GM19328 (cell line): ENCODE measurements around the gene RFPL2.

Experiments
- ATAC-seq: cut with Tn5 transposase; IDR thresholded peaks from one replicate; pipeline ENCODE4 v1.9.1; 2021; ENCODE audit warnings: mild to moderate bottlenecking, moderate library complexity; ENCODE audit not compliant: unreplicated experiment

The RFPL2 gene

DNA sequence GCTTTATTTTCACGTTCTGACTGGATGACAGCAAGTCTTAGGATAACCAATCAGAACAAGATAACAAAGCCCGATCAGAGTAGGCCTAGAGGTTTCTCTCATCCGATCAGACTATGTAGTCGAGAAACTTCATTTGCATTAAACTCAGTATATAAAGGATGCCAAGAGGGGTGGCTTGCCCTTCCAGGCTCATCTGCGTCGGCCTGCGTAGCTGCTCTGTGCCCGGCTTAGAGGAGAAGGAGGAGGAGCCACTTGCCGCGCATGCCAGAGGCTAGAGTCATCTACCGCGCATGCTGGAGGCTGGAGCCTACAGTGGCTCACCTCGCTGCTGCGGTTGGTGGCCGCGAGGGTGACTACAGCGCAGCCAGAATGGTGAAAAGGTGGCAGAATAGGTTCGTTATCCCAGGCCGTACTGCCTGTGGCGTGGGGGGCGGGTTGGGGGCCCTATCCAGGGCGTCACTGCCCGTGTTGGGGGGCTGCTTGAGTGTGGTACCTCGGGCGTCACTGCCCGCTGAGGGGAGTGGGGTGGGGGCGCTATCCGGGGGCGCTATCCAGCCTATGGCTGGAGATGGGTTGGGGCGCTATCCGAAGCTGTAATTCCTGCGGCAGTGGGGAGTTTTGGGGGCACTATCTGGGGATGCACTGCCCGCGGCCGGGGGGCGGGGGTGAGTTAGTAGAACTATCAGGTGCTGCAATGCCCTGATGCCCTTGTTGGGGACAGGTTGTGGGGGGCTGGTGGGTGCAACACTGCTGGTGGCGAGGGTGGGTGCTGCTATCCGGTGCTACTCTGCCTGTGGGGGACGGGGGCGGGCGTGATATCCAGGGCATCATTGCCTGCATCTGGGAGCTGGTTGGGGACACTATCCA lies at the start of gene RFPL2:
Gene RFPL2, minus strand, starts transcription at position 218 of the 867 bp plus-strand sequence. CDS start 2,622 bp downstream, outside the sequence.
- no peak for ATAC-seq

DNA sequence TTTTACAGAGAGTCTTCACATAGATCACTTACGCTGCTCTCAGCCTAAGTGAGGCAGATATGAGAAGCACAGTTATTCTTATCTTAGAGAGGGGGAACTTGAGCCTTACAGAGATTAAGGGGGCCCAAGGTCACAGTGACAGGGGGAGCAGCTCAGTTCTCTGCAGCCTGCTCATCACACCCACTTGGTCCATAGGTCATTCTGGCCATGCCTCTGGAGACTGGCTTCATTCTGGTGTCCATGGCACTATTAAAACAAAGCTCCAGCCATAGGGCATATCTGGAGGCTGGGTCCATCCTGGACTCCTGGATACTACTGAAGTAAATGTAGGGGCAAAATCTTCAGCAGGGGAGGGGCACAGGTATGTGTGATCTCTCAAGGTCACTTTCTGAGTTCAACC lies 44.4 kb upstream of the RFPL2 start:
- no peak for ATAC-seq

DNA sequence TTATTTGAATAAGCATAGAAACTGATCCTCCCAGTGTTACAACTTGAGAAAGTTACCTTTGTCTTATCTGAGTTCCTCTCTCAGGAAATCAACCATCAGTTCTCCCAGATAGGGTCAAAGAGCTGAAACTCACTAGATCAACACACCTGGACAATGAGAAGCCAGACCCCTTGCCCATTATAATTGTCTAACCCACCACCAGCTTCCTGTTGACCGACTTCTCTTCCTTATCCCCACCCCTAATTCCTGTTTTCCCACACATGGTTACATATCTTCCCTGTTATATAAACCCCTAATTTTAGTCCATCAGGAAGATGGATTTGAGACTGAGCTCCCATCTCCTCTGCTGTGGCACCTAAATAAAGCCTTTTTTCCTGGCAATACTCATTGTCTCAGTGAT lies 43.4 kb upstream of the RFPL2 start:
- ATAC-seq: no peak

GRCh38 chr22:32246166-32246565 lies 41.3 kb upstream of the RFPL2 start:
- no peak for ATAC-seq

DNA sequence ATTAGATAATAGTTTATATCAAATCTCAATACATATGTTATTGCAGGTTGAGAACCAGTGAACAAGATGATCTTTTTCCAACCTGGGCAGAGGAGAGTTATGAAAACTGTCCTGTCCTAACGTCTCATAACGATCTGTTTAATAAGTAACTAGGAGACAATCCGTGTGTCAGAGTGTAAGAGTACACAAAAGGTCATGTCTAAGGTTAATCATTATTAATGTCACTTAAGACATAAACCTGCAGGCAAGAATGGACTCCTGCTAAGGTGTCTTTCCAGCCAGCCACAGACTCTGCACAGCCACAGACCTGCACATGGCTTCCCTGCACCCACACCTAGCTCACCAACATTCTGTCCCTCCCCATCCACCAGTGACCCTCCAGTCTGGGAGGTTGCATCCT lies 40.2 kb upstream of the RFPL2 start:
- ATAC-seq: no peak

GRCh38 chr22:32244547-32244946 lies 39.7 kb upstream of the RFPL2 start:
- no peak for ATAC-seq

- ATAC-seq: no peak
These were observed 35.6 kb upstream of the RFPL2 start for GRCh38 chr22:32240461-32240860.

DNA sequence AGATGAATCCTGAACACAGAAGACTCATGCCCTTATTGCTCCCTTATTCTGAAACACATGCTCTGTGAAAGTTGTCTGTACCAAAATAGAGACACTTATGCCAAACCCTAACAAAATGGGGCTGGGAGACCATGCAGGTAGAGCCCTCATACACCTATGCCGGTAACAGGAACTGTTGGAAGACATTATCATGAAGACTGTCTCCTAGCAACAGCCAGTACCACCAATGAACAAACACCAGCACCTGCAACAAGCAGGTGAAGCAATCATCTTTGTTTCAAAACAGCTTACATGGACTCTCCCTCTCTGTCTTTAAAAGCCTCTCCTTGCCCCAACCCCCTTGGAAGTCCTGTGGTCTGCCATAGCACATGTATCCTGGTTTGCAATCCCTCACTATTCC lies 33.0 kb upstream of the RFPL2 start:
- ATAC-seq: no peak

DNA sequence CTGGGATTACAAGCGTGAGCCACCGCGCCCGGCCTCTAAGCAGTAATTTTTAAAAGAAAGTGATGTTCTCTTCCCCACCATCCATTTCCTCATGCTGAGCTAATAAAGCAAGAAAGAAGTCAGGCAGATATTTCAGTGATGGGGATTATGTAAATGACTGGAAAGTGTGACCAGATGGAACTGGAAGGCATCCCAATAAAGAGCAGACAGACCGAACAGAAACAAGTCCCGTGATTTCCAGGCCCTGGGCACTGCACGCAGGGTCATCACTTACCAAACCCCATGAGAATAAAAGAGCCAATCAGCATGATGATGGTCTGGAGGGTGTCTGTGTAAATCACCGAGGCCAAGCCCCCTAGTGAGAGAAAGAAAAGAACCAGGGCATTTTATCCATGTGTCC lies 32.1 kb upstream of the RFPL2 start:
- no peak for ATAC-seq

DNA sequence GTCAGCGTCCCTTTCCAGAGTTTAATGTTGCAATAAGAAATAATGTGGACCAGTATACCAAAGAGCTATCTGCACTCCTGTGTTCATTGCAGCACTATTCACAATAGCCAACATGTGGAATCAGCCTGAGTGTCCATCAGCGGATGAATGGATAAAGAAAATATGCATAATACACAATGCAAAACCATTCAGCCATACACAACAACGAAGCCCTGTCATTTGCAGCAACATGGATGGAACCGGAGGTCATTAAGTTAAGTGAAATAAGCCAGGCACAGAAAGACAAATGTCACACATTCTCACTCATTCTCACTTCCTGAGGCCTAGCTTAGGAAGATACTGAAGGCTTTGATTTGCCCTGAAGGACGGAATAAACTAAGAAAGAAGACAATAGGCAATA lies 28.2 kb upstream of the RFPL2 start:
- ATAC-seq: no peak

DNA sequence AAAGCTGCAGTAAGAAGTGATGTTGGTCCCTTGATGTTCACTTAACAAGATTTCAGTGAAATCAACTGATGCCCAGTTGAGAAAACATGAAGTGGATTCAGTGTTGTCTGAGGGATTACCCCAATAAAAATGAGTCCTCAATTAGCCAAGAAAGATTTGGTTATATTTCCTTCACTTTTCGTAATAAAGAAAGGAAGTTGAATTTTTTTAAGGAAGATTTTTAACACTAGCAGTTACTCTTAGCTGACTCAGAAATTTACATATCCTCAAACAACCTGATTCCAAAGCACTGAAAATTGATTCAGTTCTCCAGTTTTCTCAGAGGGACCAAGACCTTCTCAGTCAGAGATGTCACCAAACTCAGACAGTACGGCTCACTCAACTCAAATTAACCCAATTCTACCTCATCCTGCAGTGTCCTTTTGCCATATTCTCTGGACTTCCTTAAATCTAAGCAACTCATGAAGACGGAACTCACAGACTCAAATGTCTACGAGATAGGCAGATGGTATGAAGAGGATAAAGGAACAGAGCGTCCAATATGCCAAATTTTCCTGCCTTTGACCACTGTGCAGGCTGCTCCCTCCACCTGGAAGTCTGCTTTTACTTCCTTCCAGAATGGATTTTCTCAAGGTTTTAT lies 27.4 kb upstream of the RFPL2 start:
- no peak for ATAC-seq

DNA sequence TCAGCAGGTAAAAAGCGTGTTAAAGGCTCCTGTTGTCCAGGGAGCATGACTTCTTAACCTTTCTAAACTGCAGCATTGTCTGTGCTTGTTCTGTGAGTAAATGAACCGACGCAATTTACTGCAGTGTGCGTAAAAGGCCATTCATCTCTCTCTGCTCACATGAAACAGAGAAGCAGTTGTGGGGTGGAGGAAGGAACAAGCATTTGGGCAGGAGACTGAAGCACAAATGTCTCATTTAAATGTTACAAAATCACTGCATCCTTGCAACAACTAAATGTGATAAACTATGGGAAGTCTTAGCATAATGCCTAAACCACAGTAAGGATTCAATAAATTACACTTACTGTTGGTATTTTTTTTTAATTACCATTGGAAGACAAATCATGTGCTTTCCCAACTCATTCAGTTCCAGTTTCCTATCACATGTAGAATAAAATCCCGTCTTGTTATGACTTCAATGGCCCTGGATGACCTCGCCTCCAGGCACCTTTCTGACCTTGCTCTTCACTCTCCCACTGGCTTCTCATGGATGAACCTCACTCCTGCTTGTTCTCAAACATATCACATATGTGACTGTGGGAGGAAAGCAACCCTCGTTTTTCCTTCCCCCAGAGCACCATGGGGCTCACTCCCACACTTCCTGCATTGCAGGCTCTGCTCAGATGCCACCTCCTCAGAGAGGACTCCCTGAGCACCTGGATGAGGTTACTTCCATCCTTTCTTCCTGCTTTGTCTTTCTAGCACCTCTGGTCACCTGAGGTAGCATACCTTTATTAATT lies 21.6 kb upstream of the RFPL2 start:
- no peak for ATAC-seq

GRCh38 chr22:32222991-32223390 lies 18.1 kb upstream of the RFPL2 start:
- no peak for ATAC-seq

DNA sequence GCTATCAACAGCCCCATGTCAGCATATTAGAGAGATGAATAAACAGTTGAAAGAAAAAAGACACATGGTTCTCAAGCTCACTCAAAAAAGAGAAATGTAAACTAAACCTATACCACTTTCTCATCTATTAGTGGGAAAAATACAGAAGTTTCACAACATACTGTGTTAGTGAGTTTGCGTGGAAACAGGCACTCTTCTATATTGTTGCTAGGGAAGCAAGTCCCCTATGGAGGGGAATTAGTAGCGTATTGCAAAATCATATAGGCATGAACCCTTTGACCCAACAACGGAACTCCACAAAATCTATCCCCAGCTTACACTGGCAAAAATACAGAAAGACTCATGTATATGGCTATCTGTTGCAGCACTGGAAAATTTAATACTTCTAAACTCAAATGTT lies 14.2 kb upstream of the RFPL2 start:
- ATAC-seq: no peak

GRCh38 chr22:32218470-32218869 lies 13.6 kb upstream of the RFPL2 start:
- no peak for ATAC-seq

- no peak for ATAC-seq
These were observed 12.6 kb upstream of the RFPL2 start for GRCh38 chr22:32217465-32217864.

GRCh38 chr22:32216911-32217310 lies 12.0 kb upstream of the RFPL2 start:
- no peak for ATAC-seq

- ATAC-seq: no peak
These were observed 6.1 kb upstream of the RFPL2 start for GRCh38 chr22:32211011-32211410.

DNA sequence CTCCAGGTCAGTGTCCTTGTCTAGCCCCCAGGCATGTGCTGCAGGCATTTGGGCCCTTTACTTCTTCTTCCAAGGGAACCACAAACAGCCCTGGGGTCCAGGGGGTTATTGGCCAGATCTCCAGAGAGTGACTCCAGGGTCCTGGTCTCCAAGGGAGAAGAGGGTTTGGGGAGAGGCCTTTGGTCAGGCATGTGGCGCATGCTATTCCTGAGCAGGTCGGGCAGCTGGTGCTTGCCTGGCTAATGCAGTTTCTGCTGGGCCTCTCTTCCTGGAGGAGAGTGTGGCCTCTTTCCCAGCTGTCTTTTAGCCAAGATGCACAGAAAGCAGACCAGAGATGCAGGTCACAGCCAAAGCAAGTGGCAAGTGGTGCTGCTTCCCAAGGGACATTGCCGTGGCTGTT lies 3.8 kb upstream of the RFPL2 start:
- no peak for ATAC-seq

GRCh38 chr22:32207971-32208480 lies 3.2 kb upstream of the RFPL2 start:
- ATAC-seq: no peak
